ENCODE data around the gene TM2D1.

TM2D1 gene

DNA sequence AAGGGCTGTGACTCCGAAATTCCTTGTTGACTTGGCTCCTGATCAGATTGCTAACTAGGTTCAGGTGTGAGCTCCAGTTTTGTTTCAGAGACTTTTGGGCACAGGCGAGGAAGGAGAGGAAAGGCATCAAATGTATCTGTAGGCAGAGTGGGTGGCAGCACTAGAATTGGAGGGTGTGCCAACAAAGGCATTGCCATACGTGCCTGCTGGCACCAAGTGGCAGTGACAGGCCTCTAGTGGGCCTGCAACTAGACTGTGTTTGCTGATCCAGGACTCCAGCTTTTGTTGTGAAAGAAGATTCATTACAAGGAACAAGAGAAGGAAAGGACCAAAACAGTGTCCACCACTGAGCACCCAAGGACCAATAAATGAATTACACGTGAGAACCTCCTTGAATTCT, 79.5 kb downstream of the TM2D1 start:
- DNase-seq: no peak

DNA sequence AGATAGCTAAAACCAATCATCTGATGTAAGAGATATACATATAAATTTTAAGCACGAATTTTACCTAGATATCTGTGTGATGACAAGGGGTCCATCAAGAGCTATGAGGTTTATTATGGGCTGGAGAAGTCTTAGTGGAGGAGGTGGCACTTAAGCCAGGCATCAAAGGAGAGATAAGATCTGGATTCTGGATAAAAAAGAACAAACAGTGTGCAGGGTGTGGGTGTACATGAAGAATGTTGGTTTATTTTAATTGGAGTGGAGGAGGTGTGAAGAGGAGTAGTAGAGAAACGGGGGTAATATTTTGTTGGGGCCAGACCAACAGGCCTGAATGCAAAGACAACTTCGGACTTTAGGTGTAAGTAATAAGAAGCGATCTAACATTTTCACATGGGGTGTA, 80.6 kb downstream of the TM2D1 start:
- DNase-seq: no peak

DNA sequence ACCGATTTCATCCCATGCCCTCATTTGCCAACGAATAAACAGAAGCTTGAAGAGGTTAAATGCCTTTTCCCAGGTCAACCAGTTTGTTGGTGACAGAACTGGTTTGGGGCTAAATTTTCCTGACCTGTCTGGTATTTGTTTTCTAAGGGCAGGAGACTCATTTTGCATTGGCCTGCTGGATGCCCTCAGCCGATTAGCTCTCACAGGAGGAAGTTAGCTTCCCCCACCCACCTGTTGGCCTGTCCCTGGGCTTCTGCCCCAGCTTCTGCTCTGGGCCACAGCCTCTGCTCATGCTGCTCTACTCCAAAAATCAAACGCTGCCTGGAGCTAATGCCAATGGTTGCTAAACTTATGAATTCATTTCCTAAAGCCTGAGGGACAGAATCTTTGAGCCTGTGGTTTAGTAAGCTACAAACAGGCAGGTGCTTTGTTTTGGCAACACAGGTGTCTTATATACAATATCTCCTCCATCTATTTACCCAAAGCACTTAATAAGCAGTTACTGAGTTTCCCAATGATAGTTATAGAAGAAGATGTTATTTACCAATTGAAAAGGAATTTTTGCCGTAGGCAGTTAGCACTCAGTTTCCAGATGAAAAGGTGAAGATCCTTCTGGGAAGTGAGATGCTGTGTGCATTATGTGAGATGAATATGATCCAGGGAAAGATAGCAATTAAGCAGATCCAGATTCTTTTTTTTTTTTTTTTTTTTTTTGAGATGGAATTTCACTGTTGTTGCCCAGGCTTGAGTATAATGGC, 82.3 kb downstream of the TM2D1 start:
- no peak for DNase-seq

DNA sequence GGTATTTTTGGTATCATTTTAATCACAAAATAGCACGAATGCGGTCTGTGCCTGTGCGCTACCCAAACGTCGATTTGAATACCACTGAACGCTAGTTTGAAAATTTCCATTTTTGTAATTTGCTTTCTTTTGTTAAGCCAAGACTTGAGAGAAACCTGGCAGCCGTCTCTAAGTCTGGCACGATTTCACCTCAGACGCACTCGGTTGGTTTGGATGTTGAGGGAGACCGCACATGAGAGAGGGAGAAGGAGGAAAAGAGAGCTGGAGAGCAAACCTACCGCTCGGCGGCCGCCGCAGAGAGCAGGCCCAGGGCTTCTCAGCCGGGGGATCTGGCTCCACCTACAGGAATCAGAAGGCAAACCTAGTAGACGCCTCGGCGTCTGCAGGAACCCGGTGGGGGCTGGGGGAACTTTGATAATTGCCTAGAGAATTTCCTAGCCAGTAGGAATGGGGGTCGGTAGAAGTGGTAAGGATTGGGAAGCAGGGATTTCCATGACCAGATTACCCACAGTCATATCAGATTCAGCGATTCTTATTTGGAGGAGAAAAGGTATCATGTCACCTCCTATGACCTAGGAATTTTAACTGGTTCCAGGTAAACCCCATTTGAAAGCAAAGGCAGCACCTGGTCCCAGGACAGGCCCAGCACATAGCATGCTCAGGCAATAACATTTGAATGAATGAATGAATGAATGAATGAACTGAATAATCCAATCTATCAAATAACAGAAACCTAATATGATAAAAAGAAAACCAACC, 83.2 kb downstream of the TM2D1 start:
- DNase-seq: peak in 45 of 51 donors; percentile 5 to 77 (median 52)

DNA sequence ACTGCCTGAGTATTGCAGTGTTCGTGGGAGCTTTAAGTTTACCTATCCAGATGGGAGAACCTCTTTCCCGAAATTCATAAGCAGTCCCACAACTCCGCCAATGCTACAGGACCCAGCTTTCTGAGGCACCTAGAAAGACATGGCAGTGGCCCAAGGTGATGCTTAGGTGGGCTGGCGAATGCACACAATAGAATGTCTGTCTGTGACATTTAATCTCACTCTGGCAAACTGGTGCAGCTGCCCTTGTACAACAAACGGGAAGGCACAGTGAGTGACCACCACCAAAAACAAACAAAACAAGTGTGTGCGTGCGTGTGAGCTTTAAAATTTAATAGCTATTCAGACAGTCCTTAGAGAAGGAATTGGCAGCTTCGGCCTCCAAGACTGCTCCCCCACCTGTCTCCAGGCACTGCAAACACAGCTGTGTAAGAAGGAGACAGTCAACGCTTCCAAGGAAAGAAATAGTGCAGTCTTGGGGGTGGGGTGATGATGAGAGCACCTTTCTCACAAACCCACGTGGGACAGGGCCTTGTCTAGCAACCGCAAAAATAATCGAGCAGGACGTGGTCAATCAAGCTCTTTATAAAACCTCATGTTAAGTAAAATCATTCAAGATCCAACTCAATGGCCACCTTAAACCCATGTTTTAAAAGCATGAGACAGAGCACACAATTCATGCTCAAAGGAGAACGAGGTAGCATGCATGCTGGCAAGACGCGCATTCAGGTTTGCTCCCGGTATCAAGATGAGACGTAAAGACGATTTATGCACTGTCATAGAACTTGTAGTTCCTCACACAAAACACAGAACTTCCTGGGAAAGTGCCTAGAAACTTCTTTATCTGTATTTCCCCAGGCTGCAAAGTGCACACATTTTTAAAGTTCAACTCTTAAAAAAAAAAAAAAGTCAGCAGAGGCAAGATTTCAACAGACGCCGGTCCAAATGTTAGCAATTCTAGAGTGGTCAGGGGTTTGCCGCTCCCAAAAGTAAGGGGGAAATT, 84.1 kb downstream of the TM2D1 start:
- no peak for DNase-seq

DNA sequence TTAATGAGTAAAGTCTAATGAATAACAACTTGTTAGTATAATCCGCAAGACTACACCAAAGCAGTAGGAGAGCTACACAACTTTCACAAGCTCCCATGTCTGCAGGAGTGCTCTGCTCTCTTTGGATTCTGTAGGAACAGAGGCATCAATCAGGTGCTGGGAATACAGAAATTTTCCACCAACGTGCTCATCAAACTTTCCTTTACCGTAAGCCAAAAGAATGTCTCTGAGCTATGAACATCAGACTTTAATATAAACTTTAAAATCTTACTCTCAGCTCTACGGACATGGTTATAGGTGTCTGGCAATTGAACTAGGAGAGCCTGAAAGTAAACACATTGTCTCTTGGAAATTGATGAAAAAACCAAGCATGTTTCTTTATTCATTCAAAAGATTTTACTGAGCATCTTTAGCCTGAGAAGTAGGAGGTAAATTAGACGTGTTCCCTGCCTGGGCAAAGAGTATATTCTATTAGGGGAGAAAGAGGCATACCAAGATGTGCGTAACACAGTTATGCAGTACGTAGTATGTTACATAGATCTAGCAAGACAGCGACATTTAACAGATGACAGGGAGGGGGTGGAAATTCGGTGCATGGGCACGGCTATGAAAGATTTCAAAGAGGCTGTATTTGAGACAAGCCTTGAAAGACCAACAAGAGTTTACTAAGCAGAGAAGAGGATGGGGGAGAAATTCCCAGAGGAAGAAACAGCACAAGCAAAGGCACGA, 85.2 kb downstream of the TM2D1 start:
- DNase-seq: no peak

DNA sequence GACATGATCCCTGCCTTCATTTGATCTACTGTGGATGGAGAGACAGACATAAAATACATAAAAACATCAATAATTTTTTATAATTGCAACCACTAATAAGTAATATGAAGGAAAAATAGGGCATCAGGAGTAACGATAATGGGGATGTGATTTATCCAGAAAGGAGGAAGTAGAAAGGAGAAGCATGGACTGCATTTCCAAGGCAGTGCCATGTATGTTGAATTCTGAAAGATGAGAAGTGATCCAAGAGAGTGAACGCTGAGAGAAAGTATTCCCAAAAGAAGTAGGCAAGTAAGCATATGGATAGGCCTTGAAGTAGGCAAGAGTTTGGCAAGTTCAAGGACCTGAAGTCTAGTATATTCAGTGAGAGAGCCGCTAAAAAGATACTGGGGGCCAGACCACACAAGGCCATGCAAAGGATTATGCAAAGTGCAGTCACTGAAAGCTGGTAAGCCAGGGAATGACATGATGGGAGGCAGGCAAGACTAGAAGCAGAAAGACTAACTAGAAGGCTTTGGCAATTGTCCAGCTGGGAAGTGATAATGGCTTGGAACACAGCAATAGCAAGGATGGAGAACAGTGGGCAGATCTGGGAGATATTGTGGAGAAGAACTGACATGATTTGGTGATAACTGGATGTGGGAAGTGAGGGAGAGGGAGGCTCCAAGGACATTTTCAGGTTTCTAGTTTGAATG, 85.9 kb downstream of the TM2D1 start:
- DNase-seq: no peak

DNA sequence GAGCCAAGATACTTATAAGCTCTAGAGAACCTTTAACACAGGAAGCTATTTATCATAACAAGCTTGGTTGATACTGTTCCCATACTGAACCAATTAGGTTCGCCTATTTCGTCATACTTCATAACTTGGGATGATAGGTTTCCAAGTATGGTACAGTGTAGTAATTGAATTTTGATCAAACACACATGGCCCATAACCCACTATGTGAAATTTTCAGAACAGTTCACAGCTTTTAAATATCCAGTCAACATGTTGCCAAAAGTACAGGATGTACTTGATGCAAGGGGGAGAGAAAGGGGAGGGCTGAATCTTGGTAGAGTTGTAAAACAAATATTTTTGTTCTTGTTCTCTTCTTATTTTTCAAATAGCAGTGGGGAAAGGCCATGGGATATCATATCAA, 86.6 kb downstream of the TM2D1 start:
- no peak for DNase-seq

DNA sequence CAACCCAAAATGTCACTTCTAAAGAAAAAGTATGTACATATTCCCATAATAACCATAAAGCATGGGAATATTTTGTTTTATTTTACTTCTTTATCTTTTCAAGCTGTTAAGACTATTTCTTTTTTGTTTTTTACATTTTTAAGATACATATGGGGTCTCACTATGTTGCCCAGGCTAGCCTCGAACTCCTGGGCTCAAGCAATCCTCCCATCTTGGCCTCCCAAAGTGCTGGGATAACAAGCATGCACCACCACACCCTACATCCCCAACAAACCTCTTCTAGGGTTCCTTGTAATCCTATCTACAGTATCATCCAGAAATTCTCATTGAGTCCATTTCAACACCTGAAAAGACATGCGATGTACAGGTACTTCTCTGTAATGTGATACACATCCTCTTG, 87.5 kb downstream of the TM2D1 start:
- DNase-seq: no peak

DNA sequence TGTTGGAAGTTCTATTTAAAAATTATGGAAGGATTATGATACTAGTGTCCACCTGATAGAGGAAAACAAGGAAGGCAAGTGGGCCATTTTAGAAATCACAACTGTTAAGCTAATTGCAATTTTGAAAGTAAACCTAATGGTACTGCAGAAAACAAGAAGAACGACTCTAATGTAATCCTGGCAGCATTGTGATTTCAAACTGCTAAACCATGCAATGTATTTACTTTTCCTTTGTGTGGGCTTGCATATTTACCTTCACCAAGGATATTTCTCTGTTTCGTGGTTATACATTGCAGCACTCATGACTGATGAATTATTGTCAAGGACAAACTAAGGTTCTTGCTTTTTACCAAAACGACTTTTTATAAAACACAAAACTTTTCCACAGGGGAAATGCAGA, 88.1 kb downstream of the TM2D1 start:
- no peak for DNase-seq

DNA sequence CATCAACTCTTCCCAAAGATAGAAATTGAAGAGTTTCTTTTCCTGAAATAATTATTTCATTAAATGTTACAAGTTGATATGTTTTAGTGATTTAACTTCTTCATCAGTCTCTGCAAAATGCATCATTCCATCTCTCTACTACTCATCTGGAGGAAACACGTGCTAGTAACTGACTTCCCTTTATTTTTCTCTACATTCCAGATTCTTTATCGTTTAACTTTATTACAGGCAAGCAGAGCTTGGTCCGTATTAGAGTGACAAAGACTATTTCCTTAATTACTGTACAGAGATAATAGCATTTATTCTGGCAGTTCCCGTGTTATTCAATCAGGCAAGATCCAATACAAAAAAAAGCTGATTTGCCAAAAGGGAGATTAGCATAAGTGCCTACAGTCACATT, 88.6 kb downstream of the TM2D1 start:
- no peak for DNase-seq

DNA sequence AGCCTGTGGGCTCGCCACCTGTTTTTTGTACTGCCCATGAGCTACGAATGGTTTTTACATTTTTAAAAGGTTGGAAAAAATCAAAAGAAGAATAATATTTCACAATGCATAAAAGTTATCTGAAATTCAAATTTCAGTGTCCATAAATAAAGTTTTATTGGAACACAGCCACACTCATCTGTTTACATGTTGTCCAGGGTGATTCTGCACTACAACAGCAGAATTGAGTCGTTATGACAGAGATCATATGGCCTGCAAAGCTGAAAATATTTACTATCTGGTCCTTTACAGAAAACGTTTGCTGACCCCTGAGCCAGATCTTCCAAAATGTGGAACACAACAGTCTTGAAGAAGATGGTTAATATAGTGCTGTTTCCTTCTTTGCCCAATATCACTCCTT, 89.4 kb downstream of the TM2D1 start:
- DNase-seq: no peak

DNA sequence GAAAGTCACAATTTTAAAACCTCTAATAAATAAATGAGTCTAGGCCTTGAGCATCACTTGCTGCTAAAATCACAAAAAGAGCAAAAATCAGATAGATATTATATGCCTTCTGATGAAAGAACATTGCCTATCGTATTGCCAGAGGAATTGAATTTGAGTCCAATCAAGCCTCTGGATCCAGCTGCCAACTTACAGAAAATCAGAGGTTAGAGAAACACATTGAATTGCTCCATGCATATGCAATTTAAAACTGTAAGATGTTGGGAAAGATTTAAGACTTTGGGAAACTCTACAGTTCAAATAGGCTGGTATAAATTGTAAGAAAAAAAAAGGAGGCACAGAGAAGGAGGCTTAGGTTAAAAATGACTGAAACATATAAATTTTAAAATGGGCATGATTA, 93.5 kb downstream of the TM2D1 start:
- DNase-seq: no peak
